SK-N-SH treated with all-trans-retinoic acid at 6 μM for 48 hours (cell line): ENCODE data around the gene DHRS4L2.

Source experiments
- ATAC-seq: fragments of 200-7000 bp; cut with Tn5 transposase; 3 replicates; pipeline ENCODE4 v1.9.1; 2020; ENCODE audit warnings: mild to moderate bottlenecking, moderate library complexity
- ARNTL ChIP-seq: fragments of 450-650 bp; formaldehyde crosslinking; IDR thresholded peaks from 2 replicates; pipeline ENCODE4 v1.5.0; 2020; ENCODE audit warnings: low read depth, mild to moderate bottlenecking, moderate library complexity, borderline replicate concordance
- BACH2 ChIP-seq: fragments of 250-450 bp; sonication (Bioruptor Pico); IDR thresholded peaks from 2 replicates; pipeline ENCODE4 v1.9.0; 2021; ENCODE audit warnings: mild to moderate bottlenecking, borderline replicate concordance
- CSRNP3 ChIP-seq: fragments of 250-450 bp; sonication (Bioruptor Pico); IDR thresholded peaks from 2 replicates; pipeline ENCODE4 v1.5.1; 2021; ENCODE audit warnings: mild to moderate bottlenecking, moderate library complexity
- ESRRG ChIP-seq: fragments of 250-450 bp; sonication (Bioruptor Pico); IDR thresholded peaks from 2 replicates; pipeline ENCODE4 v1.6.1; 2021; ENCODE audit warnings: mild to moderate bottlenecking
- GLIS3 ChIP-seq: fragments of 250-450 bp; sonication (Bioruptor Pico); IDR thresholded peaks from 2 replicates; pipeline ENCODE4 v1.5.0; 2020; ENCODE audit warnings: mild to moderate bottlenecking, moderate library complexity
- OSR1 ChIP-seq: fragments of 250-450 bp; sonication (Bioruptor Pico); IDR thresholded peaks from 2 replicates; pipeline ENCODE4 v1.8.0; 2022; ENCODE audit warnings: moderate library complexity, mild to moderate bottlenecking, inconsistent platforms
- PATZ1 ChIP-seq: fragments of 250-450 bp; sonication (Bioruptor Pico); IDR thresholded peaks from 2 replicates; pipeline ENCODE4 v1.8.0; 2020; ENCODE audit warnings: mild to moderate bottlenecking, moderate library complexity, borderline replicate concordance
- POU6F1 ChIP-seq: fragments of 250-450 bp; sonication (Bioruptor Pico); IDR thresholded peaks from 2 replicates; pipeline ENCODE4 v1.8.0; 2021; ENCODE audit warnings: low read depth, mild to moderate bottlenecking, moderate library complexity, borderline replicate concordance
- PPARA ChIP-seq: fragments of 250-450 bp; sonication (Bioruptor Pico); IDR thresholded peaks from 2 replicates; pipeline ENCODE4 v1.5.0; 2020; ENCODE audit warnings: mild to moderate bottlenecking, borderline replicate concordance
- RARB ChIP-seq: fragments of 250-450 bp; sonication (Bioruptor Pico); IDR thresholded peaks from 2 replicates; pipeline ENCODE4 v1.8.0; 2021; ENCODE audit warnings: mild to moderate bottlenecking, moderate library complexity
- SNAI2 ChIP-seq: fragments of 250-450 bp; sonication (Bioruptor Pico); IDR thresholded peaks from 2 replicates; pipeline ENCODE4 v1.5.0; 2020; ENCODE audit warnings: mild to moderate bottlenecking, moderate library complexity
- TCF4 ChIP-seq: fragments of 250-450 bp; sonication (Bioruptor Pico); IDR thresholded peaks from 2 replicates; pipeline ENCODE4 v1.8.0; 2021; ENCODE audit warnings: mild to moderate bottlenecking, moderate library complexity, borderline replicate concordance
- TOX ChIP-seq: fragments of 250-450 bp; sonication (Bioruptor Pico); IDR thresholded peaks from 2 replicates; pipeline ENCODE4 v1.8.0; 2021; ENCODE audit warnings: mild to moderate bottlenecking, moderate library complexity, borderline replicate concordance
- TSHZ2 ChIP-seq: fragments of 250-450 bp; sonication (Bioruptor Pico); IDR thresholded peaks from 2 replicates; pipeline ENCODE4 v1.5.0; 2020; ENCODE audit warnings: mild to moderate bottlenecking, moderate library complexity
- ZC3H10 ChIP-seq: fragments of 250-450 bp; sonication (Bioruptor Pico); IDR thresholded peaks from 2 replicates; pipeline ENCODE4 v1.5.1; 2021; ENCODE audit warnings: mild to moderate bottlenecking, moderate library complexity
- ZFP3 ChIP-seq: fragments of 250-450 bp; sonication (Bioruptor Pico); IDR thresholded peaks from 2 replicates; pipeline ENCODE4 v1.5.0; 2020; ENCODE audit warnings: mild to moderate bottlenecking, moderate library complexity
- ZFP30 ChIP-seq: fragments of 450-650 bp; formaldehyde crosslinking; IDR thresholded peaks from 2 replicates; pipeline ENCODE4 v1.5.0; 2022; ENCODE audit warnings: mild to moderate bottlenecking, moderate library complexity
- ZNF8 ChIP-seq: fragments of 450-650 bp; formaldehyde crosslinking; IDR thresholded peaks from 2 replicates; pipeline ENCODE4 v1.5.0; 2020; ENCODE audit warnings: mild to moderate bottlenecking, moderate library complexity

The DHRS4L2 gene

GRCh38 chr14:24032727-24033418 lies 44.1 kb downstream of the DHRS4L2 start (continued):
- no peak for TF ChIP-seq PATZ1 (CRISPR knock-in tag)

- peak; percentile 41 for ATAC-seq
Observed at GRCh38 chr14:24035769-24036168, 47.0 kb downstream of the DHRS4L2 start.

- TF ChIP-seq SNAI2 (CRISPR knock-in tag) (no peak), ESRRG (CRISPR knock-in tag) (no peak), GLIS3 (CRISPR knock-in tag) (no peak), TCF4 (CRISPR knock-in tag) (no peak), ZFP3 (CRISPR knock-in tag) (no peak), ZFP30 (no peak), TOX (CRISPR knock-in tag) (no peak), BACH2 (no peak), CSRNP3 (no peak), POU6F1 (CRISPR knock-in tag) (no peak), PATZ1 (CRISPR knock-in tag) (no peak), OSR1 (no peak), PPARA (CRISPR knock-in tag) (no peak), ARNTL (CRISPR knock-in tag) (no peak), ZNF8 (CRISPR knock-in tag) (no peak), ZC3H10 (CRISPR knock-in tag) (no peak), RARB (CRISPR knock-in tag) (no peak), TSHZ2 (CRISPR knock-in tag) (no peak)
- peak; percentile 95 for ATAC-seq
Observed at GRCh38 chr14:24036169-24036962, 47.6 kb downstream of the DHRS4L2 start.

- ATAC-seq: peak; percentile 2; the same call in 2 of the 3 replicates
Observed at GRCh38 chr14:24036963-24037657, 48.4 kb downstream of the DHRS4L2 start.
